Measurements from ENCODE around the gene COL4A3.

- no peak for TF ChIP-seq POLR2A (IDR thresholded peaks at IDR 0.05; ENCODE audit: low read depth, low read length)
- TF ChIP-seq SPI1 (IDR thresholded peaks at IDR 0.05; ENCODE audit: low read depth, low read length), result no peak
- TF ChIP-seq TAF1 (IDR thresholded peaks at IDR 0.05; ENCODE audit: low read depth, low read length), result no peak
- no peak for TF ChIP-seq POU2F2 (IDR thresholded peaks at IDR 0.05; ENCODE audit: low read depth, low read length)
Observed at GRCh38 chr2:227146456-227146855, 18.0 kb upstream of the COL4A3 start.

Measured in GM12891 (cell line).